ENCODE data around the gene DDOST.

DNA sequence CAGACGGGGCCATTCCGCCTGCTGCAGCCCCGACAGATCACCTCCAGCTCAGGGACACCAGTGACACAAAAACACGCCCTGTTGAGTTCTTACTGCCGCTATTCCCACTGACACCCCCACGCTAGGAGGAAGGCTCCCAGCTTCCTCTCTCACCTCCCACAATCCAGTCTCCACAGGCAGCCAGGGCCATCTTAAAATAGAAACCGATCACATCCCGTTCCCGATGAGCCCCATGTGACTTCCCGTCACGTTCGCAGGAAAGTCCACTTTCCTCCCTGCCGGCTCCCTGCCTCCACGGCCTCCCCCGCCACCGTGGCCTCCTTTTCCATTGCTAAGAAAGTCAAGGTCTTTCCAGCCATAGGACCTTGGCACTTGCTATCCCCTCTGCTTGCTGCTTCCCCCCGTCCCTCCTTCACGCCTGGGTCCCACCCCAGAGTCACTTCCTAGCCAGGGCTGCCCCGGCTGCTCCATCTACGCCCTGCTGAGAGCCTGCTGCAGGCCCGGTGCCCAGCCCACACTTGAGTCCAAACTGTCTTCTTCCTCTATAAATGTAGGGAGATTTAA lies 24.0 kb upstream of the DDOST start:
- TF ChIP-seq, protein P1, sequence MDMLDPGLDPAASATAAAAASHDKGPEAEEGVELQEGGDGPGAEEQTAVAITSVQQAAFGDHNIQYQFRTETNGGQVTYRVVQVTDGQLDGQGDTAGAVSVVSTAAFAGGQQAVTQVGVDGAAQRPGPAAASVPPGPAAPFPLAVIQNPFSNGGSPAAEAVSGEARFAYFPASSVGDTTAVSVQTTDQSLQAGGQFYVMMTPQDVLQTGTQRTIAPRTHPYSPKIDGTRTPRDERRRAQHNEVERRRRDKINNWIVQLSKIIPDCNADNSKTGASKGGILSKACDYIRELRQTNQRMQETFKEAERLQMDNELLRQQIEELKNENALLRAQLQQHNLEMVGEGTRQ (IDR thresholded peaks at IDR 0.05; ENCODE audit: borderline replicate concordance, low read depth, low read length): no peak
- TF ChIP-seq, protein P2, sequence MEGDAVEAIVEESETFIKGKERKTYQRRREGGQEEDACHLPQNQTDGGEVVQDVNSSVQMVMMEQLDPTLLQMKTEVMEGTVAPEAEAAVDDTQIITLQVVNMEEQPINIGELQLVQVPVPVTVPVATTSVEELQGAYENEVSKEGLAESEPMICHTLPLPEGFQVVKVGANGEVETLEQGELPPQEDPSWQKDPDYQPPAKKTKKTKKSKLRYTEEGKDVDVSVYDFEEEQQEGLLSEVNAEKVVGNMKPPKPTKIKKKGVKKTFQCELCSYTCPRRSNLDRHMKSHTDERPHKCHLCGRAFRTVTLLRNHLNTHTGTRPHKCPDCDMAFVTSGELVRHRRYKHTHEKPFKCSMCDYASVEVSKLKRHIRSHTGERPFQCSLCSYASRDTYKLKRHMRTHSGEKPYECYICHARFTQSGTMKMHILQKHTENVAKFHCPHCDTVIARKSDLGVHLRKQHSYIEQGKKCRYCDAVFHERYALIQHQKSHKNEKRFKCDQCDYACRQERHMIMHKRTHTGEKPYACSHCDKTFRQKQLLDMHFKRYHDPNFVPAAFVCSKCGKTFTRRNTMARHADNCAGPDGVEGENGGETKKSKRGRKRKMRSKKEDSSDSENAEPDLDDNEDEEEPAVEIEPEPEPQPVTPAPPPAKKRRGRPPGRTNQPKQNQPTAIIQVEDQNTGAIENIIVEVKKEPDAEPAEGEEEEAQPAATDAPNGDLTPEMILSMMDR (IDR thresholded peaks at IDR 0.05): no peak
- TF ChIP-seq RCOR1 (IDR thresholded peaks at IDR 0.05; ENCODE audit: low read length) (no peak), RAD21 (IDR thresholded peaks at IDR 0.05; ENCODE audit: low read length) (no peak), EP300 (IDR thresholded peaks at IDR 0.05; ENCODE audit: borderline replicate concordance in 1 of 2, low read depth in 1 of 2, low read length in 1 of 2) (no peak), JUND (IDR thresholded peaks at IDR 0.05) (no peak)

All from SK-N-SH (cell line).